ENCODE results near the gene TEDC2.

Gene TEDC2

DNA sequence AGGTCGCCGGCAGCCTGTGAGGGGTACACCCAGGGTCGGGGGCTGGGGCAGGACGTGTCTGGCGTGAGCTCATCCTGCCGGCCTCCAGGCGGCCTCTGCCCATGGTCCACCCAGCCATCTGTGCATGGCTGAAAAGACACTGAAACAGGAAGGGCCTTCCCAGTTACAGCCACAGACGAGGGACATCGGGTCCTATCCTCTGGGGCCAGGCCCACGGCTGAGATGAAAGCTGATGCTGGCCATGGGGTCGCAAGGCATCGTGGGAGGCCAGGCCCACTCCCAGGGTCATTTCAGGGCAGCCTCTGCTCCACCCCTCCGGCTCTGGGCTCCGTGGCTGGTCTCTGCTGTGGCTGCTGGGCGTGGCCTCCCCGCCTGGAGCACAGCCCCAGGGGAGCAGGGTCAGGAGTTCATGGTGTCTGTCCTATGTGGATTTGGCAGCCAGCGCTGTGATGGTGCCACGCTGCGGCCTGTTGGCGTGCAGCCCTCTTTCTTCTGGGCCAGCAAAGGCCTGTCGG lies 37.3 kb downstream of the TEDC2 start:
- DNase-seq = no peak

- no peak for DNase-seq
Observed at GRCh38 chr16:2497695-2498484, 38.0 kb downstream of the TEDC2 start.

GRCh38 chr16:2498531-2499253 lies 38.8 kb downstream of the TEDC2 start:
- no peak for DNase-seq

DNA sequence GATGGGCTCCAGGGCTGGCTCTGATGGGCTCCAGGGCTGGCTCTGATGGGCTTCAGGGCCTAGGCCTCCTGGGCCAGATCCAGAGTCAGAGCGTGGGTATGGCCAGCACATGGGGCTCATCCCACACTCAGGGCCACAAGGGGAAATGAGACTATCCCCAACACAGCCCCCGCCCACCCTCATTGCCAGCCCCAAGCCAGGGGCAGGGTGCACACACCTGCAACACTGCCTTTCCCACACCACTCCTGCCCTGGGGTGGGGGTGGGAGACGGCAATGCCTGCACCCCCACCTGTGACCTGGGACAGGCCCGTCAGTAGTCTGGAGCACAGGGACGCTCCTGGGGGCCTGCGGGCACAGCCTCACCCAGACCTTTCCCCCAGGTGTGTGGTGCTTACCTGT lies 39.5 kb downstream of the TEDC2 start:
- DNase-seq = no peak

DNA sequence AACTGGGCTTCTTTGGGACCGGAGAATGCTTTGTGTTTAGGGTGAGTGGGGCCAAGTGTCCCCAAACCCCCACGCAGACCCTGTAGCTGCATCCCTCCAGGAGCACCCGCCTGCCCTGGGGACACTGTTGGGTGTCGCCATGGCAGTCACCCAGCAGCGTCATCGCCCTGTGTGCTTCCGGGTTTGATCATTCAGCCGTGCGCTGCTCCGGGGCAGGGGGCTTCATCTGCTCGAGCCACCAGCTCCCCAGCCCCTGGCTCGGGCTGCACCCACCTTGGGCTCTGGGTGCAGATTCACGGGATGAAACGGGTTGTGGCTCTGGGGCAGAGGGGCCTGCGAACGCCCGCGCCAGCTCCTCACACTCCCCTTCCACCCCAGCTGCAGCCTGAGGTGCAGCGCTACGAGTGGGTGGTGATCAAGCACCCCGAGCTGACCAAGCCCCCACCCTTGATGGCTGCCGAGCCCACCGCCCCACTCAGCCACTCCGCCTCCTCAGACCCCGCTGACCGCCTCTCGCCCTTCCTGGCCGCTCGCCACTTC lies 40.1 kb downstream of the TEDC2 start:
- no peak for DNase-seq

DNA sequence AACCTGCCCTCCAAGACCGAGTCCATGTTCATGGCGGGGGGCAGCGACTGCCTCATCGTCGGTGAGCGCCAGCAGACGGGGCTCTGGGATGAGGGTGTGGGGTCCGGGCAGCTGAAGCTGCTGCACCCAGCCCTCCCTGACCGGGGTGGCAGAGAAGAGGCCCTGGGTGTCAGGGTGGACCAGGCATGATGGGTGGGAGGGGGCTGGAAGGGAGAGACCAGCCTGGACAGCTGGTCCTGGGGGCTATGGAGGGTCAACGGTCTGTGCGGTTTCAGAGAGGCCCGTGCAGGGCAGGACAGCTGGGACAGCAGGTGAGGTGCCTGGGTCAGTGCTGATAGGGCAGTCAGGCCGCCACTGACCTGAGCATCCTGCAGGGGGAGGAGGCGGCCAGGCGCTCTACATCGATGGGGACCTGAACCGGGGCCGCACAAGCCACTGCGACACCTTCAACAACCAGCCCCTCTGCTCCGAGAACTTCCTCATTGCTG lies 40.6 kb downstream of the TEDC2 start:
- DNase-seq = no peak

GRCh38 chr16:2500918-2501750 lies 41.2 kb downstream of the TEDC2 start:
- peak; percentile 68 for DNase-seq

- DNase-seq = no peak
Observed at GRCh38 chr16:2501946-2502895, 42.3 kb downstream of the TEDC2 start.

DNA sequence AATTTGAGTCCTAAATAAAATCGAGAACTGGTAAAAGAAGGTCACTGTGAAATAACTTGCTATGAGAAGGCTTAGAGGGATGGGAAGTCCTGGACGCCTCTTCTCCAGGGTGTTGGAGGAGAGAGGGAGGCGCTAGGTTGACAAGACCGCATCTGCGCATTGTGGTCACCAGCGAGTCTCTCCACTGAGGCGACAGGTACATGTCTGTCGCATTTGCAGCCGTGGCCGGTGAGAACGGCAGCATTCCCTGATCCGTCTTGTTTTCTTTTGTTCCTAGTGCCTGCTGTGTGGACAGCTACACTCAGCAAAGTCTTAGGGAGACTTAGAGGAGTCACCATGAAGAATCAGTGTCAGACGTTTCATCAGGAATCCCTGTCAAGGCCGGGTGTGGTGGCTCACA lies 45.8 kb downstream of the TEDC2 start:
- DNase-seq = no peak

- DNase-seq = no peak
Observed at GRCh38 chr16:2507052-2507659, 47.2 kb downstream of the TEDC2 start.

DNA sequence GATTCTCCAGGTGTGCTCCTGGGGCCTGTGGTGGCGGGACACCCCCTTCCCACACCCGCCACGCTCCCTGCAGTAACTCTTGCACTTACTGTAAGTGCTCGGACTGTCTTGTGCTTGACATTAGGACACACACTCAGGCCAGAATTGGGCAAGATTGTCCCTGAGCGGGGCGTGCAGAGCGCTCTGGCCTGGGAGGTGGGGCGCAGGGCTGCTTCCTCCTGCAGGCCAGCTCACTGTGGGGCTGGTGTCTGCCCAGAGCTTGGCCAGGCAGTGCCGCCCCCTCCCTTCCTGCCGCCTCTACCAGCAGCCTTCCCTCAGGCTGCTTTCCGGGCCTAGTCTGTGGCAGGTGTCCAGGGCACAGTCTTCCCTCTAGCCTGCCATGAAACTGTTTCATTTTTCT lies 47.8 kb downstream of the TEDC2 start:
- no peak for DNase-seq

DNA sequence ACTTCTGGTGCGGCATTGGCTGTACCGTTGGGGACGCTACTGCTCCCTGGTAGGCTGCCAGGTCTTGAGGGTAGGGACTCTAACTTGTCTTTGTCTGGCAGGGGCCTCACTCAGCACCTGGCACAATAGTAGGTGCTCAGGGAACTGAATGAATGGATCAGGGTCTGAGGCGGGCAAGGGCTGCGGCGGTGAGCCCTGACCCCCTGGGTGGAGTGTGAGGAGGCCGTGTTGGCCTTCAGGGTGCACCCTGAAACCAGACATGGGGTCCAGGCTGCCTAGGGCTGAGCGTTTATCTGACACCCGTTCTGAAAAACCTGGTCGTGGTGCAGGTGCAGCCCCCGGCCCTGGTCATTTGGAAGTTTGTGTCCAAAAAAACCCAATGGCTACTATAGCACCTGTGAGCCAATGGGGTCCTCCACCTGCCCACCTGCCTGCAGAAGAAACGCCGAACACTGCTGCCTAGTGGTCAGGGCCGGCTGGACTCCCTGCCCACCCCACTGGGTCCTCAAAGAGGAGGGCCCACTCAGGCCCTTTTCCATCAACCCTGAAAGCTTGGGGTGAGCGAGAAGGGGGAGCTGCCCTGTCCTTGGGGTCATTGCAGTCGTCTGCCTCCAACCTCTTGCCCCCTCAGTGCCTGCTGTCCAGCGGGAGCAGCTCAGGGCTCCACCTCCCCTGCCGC lies 49.0 kb downstream of the TEDC2 start:
- DNase-seq = no peak

GRCh38 chr16:2511128-2511800 lies 51.4 kb downstream of the TEDC2 start:
- DNase-seq = peak; percentile 52

GRCh38 chr16:2511996-2512734 lies 52.3 kb downstream of the TEDC2 start:
- no peak for DNase-seq

DNA sequence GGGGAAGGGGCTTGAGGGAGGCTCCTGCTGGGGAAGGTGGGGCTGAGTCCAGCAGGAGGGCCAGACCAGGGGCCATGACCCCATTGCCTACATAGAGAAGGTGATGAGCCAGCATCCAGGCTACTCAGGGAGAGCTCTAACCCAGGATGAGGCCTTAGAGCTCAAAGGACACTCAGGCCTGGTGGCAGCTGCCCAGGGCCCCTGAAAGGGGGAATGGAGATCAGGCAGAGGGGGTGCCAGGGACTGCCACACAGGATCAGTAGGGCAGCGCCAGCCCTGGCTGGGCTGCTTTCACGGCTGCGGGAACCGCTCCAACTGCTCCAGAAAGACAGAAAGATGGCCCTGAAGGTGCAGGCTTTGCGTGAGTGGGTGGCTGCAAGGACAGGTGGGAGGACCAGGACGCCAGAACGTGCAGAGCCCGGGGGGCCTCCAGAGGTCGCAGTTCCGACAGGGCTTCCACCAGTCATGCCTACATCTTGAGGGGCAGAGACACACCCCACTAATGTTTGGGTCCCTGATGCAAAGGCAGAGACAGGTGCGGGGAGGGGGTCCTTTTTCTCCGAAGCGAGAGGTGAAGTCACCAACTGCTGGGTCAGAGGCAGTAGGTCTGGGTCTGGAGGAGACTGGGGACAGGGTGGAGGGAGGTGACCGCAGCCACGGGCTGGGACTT lies 53.0 kb downstream of the TEDC2 start:
- no peak for DNase-seq

- peak; percentile 81 for DNase-seq
Observed at GRCh38 chr16:2513405-2514332, 53.8 kb downstream of the TEDC2 start, which contains the start of gene ATP6V0C. Gene ATP6V0C, plus strand, starts transcription at chr16:2513952. Its CDS starts 152 bp downstream, at chr16:2514104.
